ENCODE measurements around the gene TOMM40L. TPM values are rescaled to one million over a fixed set of nuclear protein-coding genes. Genes with fewer than 3 reads are reported as not detected.

The TOMM40L gene
- total RNA-seq, 4 donors from 2014 or later: 8.3 to 32.2 (median 24.9) TPM

DNA sequence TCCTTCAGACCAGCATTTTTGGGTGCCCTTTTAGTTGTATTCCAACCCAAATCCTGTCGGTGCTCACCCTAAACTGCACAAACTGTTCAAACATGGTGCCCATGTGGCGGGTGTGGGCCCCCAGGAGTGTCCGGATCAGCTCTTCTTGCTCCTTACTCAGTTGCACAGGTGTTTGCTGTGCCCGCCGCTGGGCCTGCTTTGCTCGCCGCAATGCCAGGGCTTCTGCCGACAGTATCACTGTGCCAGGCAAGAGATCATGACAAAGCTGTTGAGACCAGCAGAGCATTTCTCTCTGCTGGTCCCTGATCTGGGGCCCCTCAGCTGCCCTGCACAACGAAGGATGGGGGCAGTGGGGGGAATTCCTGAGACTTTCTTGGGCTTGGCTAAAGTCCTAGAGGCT is 7.2 kb downstream of the TOMM40L start:
- no peak overlapping the region for H3K27ac ChIP-seq

DNA sequence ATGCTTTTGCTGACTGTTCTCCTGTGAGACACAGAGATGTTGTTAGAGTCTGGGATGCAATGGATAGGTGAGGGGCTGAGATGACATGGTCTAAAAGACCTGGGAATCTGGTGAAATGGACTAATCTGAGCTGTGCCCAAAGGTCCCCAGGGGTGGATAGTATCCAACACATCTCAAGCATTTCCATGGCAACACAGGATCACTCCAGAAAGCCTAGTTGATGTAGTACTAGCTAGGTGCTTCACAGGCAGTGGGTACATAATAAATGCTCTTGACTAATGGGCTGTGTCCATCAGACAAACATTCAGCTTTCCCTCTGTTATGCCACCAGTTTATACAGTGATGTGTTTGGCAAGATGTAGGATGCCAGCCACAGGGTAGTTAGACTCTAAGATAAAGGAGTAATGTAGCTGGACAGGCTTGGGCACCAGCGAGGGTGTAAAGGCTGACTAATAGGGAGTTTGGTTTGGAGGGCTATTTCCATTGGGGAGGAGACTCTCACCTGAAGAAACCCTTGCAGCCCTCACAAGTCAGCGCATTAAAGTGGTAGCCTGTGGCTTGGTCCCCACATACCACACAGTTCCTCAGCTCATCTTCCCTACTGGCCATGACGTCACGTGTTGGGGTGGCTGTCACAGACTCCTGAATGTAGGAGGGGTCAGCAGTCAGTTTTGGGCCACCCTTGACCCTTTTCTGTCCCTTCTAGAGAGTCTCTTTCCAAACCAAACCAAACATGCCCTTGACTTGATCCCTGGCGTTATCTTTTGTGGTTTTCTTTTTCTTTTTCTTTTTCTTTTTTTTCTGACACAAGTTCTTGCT is 10.3 kb downstream of the TOMM40L start:
- H3K4me3 ChIP-seq: no peak overlapping the region
- no peaks in the 10 kb centered on the region for H3K9me3 ChIP-seq
- H3K36me3 ChIP-seq: no peaks in the 10 kb centered on the region
- no peak overlapping the region for H3K27ac ChIP-seq
- no peaks in the 10 kb centered on the region for H3K4me1 ChIP-seq
- no peaks in the 10 kb centered on the region for H3K27me3 ChIP-seq
- TF ChIP-seq, protein P1, sequence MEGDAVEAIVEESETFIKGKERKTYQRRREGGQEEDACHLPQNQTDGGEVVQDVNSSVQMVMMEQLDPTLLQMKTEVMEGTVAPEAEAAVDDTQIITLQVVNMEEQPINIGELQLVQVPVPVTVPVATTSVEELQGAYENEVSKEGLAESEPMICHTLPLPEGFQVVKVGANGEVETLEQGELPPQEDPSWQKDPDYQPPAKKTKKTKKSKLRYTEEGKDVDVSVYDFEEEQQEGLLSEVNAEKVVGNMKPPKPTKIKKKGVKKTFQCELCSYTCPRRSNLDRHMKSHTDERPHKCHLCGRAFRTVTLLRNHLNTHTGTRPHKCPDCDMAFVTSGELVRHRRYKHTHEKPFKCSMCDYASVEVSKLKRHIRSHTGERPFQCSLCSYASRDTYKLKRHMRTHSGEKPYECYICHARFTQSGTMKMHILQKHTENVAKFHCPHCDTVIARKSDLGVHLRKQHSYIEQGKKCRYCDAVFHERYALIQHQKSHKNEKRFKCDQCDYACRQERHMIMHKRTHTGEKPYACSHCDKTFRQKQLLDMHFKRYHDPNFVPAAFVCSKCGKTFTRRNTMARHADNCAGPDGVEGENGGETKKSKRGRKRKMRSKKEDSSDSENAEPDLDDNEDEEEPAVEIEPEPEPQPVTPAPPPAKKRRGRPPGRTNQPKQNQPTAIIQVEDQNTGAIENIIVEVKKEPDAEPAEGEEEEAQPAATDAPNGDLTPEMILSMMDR (IDR thresholded peaks at IDR 0.05): no peak
- no peak for TF ChIP-seq POLR2A (IDR thresholded peaks at IDR 0.05)
- no peak for DNase-seq

More for the DNA sequence above, 7.2 kb downstream of the TOMM40L start:
- H3K9me3 ChIP-seq: no peaks in the 10 kb centered on the region
- no peak overlapping the region for H3K4me3 ChIP-seq
- H3K27me3 ChIP-seq: no peaks in the 10 kb centered on the region
- H3K4me1 ChIP-seq: peaks cover 0 to 3% (median 0%) of the 10 kb centered on the region in 4 donors
- TF ChIP-seq, protein P1 (IDR thresholded peaks at IDR 0.05): no peak
- no peak for TF ChIP-seq POLR2A (IDR thresholded peaks at IDR 0.05)
- no peak for DNase-seq
- H3K36me3 ChIP-seq: peaks cover 0 to 18% (median 0%) of the 10 kb centered on the region in 3 donors

DNA sequence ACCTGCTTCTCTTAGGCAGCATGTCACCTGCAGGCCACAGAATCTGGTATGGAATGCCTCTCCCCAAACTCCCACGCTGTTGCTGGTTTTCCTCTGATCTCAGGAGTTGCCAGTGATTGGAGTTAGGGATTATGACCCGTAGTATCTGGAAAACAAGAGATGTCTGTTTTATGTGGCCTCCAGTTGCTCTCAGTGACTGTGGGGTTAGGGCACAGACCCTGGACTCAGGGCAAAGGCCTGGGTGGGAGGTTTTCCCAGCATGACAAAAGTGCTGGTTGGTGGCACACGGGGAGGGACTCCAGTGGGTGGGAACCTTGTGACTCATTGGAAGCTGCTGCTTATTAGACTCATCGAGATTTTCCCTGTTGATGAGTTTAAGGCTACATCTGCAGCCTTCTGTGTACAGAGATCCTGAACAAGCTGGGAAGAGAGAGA is 12.2 kb downstream of the TOMM40L start, which contains the start of gene NR1I3:
Gene NR1I3 (minus strand): TSS at position 165 of the 435 bp plus-strand sequence. CDS start 1,638 bp downstream, outside the sequence.
- Histone ChIP-seq H3K4me3 (peak within 1 kb of the TSS in 1 of 4 donors; percentile 27), H3K4me1 (no peaks in the 10 kb centered on the region), H3K27ac (peak within 1 kb of the TSS in 1 of 4 donors; percentile 43), H3K9me3 (no peaks in the 10 kb centered on the region), H3K36me3 (no peaks in the 10 kb centered on the region), H3K27me3 (no peaks in the 10 kb centered on the region)
- TF ChIP-seq, protein P1 (IDR thresholded peaks at IDR 0.05): no peak
- no peak for TF ChIP-seq POLR2A (IDR thresholded peaks at IDR 0.05)
- DNase-seq: peak in 2 of 3 donors; percentile 74 to 82

DNA sequence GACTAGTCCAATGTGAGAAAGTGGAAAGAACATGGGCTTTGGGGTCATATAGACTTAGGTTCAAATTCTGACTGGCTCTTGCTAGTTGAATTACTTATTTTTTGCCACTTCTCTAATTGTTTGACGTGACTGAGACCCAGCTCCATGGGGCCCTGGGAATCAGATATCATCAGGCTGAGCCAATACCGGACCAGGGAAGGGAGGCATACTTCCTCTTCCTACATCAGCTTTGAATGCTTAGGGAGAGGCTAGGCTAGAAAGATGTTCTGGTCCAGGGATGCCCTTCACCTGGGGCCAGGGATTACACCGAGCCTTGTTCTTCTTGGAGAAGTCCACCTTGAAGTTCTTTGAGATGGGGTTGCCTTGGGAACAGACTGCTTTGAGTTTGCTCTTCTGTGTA is 15.8 kb downstream of the TOMM40L start:
- TF ChIP-seq POLR2A (IDR thresholded peaks at IDR 0.05): no peak
- TF ChIP-seq, protein P1 (IDR thresholded peaks at IDR 0.05): no peak
- no peak overlapping the region for H3K4me3 ChIP-seq
- DNase-seq: no peak

DNA sequence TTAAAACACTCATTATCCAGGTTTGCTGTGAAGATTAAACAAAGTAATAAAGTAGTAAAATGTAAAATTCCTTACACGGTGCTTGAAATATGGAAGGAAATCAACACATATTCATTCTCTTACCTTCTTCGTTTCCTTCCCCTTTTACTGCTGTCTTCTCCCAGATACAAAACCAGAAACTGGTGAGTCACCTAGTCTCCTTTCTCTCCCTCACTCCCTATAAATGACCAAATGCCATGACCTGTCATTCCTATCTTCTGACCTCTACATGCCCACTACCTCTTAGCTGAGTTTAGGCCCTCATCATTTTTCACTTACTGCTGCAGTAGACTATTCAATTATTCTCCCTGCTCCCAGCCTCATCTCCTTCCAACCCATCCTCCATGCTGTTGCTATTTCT is 16.5 kb downstream of the TOMM40L start:
- TF ChIP-seq POLR2A (IDR thresholded peaks at IDR 0.05): no peak
- TF ChIP-seq, protein P1 (IDR thresholded peaks at IDR 0.05): no peak
- no peaks in the 10 kb centered on the region for H3K4me1 ChIP-seq
- no peaks in the 10 kb centered on the region for H3K9me3 ChIP-seq
- no peak overlapping the region for H3K27ac ChIP-seq
- H3K36me3 ChIP-seq: no peaks in the 10 kb centered on the region
- no peak for DNase-seq
- H3K4me3 ChIP-seq: no peak overlapping the region
- no peaks in the 10 kb centered on the region for H3K27me3 ChIP-seq

More for the DNA sequence above, 15.8 kb downstream of the TOMM40L start:
- no peaks in the 10 kb centered on the region for H3K36me3 ChIP-seq
- H3K27ac ChIP-seq: no peak overlapping the region
- H3K27me3 ChIP-seq: no peaks in the 10 kb centered on the region
- H3K9me3 ChIP-seq: no peaks in the 10 kb centered on the region
- no peaks in the 10 kb centered on the region for H3K4me1 ChIP-seq
